H1 (cell line): ENCODE data around the gene RNF41. TPM values are rescaled to one million over a fixed set of nuclear protein-coding genes. Genes with fewer than 3 reads are reported as not detected.

Source experiments
- CTCF ChIA-PET: fragments of 300-600 bp; sonication (Branson Sonifier 250); formaldehyde crosslinking; loops from one replicate; lab custom pipeline; 2021; ENCODE audit not compliant: partially characterized antibody; lab: Charles Lee
- POLR2A ChIA-PET: fragments of 300-600 bp; sonication (Branson Sonifier 250); formaldehyde crosslinking; loops from one replicate; lab custom pipeline; 2021; ENCODE audit warnings: inconsistent platforms; ENCODE audit not compliant: partially characterized antibody; lab: Charles Lee
- DNase-seq, 2 experiments: peaks; one replicate each; pipeline versions ENCODE4 v3.0.0 to v3.0.0-alpha.2; 2010 to 2022; ENCODE audit warnings: low spot score in 2 of 2, low read depth in 1 of 2, mixed read lengths in 1 of 2
- FAIRE-seq: peaks from 2 replicates; lab custom pipeline; 2011; peaks lifted over from hg19 to GRCh38; lab: Jason Lieb, UNC
- H2AFZ ChIP-seq: 2 replicates; pipeline ENCODE4 v1.8.1; 2012; ENCODE audit warnings: low read length, inconsistent platforms
- H2AK5ac ChIP-seq: 2 replicates; pipeline ENCODE4 v1.6.1; 2013; ENCODE audit warnings: low read depth, low read length
- H2BK120ac ChIP-seq: replicated peaks from 2 replicates; pipeline ENCODE3; 2013; ENCODE audit warnings: low read depth, low read length, inconsistent platforms
- H2BK12ac ChIP-seq: 2 replicates; pipeline ENCODE4 v1.6.1; 2013; ENCODE audit warnings: low read depth, low read length
- H2BK15ac ChIP-seq: 2 replicates; pipeline ENCODE4 v1.6.1; 2013; ENCODE audit warnings: low read length
- H2BK20ac ChIP-seq: 2 replicates; pipeline ENCODE4 v1.6.1; 2013; ENCODE audit warnings: low read length
- H2BK5ac ChIP-seq: 2 replicates; pipeline ENCODE4 v1.6.1; 2013; ENCODE audit warnings: low read depth, low read length
- H3K14ac ChIP-seq: 2 replicates; pipeline ENCODE4 v1.6.1; 2013; ENCODE audit warnings: inconsistent platforms; ENCODE audit not compliant: insufficient read length
- H3K18ac ChIP-seq: 2 replicates; pipeline ENCODE4 v1.6.1; 2013; ENCODE audit warnings: low read length; ENCODE audit errors: extremely low read depth
- H3K23ac ChIP-seq: 2 replicates; pipeline ENCODE4 v1.6.1; 2013; ENCODE audit warnings: inconsistent platforms; ENCODE audit not compliant: insufficient read length
- H3K23me2 ChIP-seq: 2 replicates; pipeline ENCODE4 v1.6.1; 2013; ENCODE audit warnings: low read depth, low read length
- H3K27ac ChIP-seq: 2 replicates; pipeline ENCODE4 v1.6.1; 2011; ENCODE audit warnings: low read depth, low read length, inconsistent platforms
- H3K27me3 ChIP-seq, 4 experiments: replicated peaks in 1 of 4; 1 replicate in 1 of 4; 2 replicates in 3 of 4; pipeline versions ENCODE4 v1.6.1 to v1.8.1; 2011 to 2013; ENCODE audit warnings: low read length in 3 of 4, mild to moderate bottlenecking in 3 of 4, inconsistent platforms in 2 of 4, mixed read lengths in 2 of 4, moderate library complexity in 1 of 4; ENCODE audit not compliant: control insufficient read depth in 3 of 4, insufficient read depth in 3 of 4; ENCODE audit errors: extremely low read depth in 1 of 4
- H3K36me3 ChIP-seq, 4 experiments: 2 replicates each; pipeline versions ENCODE4 v1.6.1 to v1.8.1; 2011 to 2013; ENCODE audit warnings: mild to moderate bottlenecking in 4 of 4, low read length in 3 of 4, moderate library complexity in 2 of 4, control low read depth in 1 of 4, inconsistent platforms in 1 of 4; ENCODE audit not compliant: insufficient read depth in 4 of 4, control insufficient read depth in 2 of 4
- H3K4ac ChIP-seq: replicated peaks from 2 replicates; pipeline ENCODE3; 2013; ENCODE audit warnings: low read length, low read depth, mixed read lengths, inconsistent platforms; ENCODE audit not compliant: insufficient read length
- H3K4me1 ChIP-seq, 4 experiments: replicated peaks in 1 of 4; 1 replicate in 1 of 4; 2 replicates in 3 of 4; pipeline versions ENCODE4 v1.6.1 to v1.8.1; 2011 to 2013; ENCODE audit warnings: low read length in 3 of 4, inconsistent platforms in 2 of 4, mixed read lengths in 1 of 4; ENCODE audit not compliant: insufficient read depth in 4 of 4, control insufficient read depth in 3 of 4
- H3K4me2 ChIP-seq, 2 experiments: 2 replicates each; pipeline versions ENCODE4 v1.6.1 to v1.8.1; 2011 to 2013; ENCODE audit warnings: low read depth in 2 of 2, low read length in 2 of 2, control low read depth in 1 of 2, inconsistent platforms in 1 of 2, mild to moderate bottlenecking in 1 of 2; ENCODE audit not compliant: insufficient read depth in 1 of 2
- H3K4me3 ChIP-seq, 4 experiments: fragments of 200-600, 300-600 bp in 1 of 4; sonication (generic), shearing (Covaris generic), sonication (Bioruptor Twin) in 1 of 4; 2 replicates each; pipeline versions ENCODE4 v1.5.1 to v1.8.1; 2011 to 2016; ENCODE audit warnings: low read length in 4 of 4, low read depth in 3 of 4, control low read depth in 2 of 4, inconsistent platforms in 2 of 4, mild to moderate bottlenecking in 2 of 4, mixed read lengths in 1 of 4, moderate library complexity in 1 of 4; ENCODE audit not compliant: insufficient read depth in 2 of 4; ENCODE audit errors: extremely low read depth in 1 of 4
- H3K56ac ChIP-seq: replicated peaks from 2 replicates; pipeline ENCODE3; 2013; ENCODE audit warnings: low read depth, mild to moderate bottlenecking, mixed read lengths, low read length, inconsistent platforms; ENCODE audit not compliant: insufficient read length
- H3K79me1 ChIP-seq: 2 replicates; pipeline ENCODE4 v1.6.1; 2013; ENCODE audit warnings: low read depth, low read length, control low read depth
- H3K79me2 ChIP-seq, 2 experiments: 2 replicates each; pipeline versions ENCODE4 v1.6.1 to v1.8.1; 2012 to 2013; ENCODE audit warnings: low read length in 2 of 2, mild to moderate bottlenecking in 2 of 2, inconsistent platforms in 1 of 2; ENCODE audit not compliant: insufficient read depth in 2 of 2, control insufficient read depth in 1 of 2
- H3K9ac ChIP-seq, 4 experiments: replicated peaks in 1 of 4; 1 replicate in 1 of 4; 2 replicates in 3 of 4; pipeline versions ENCODE4 v1.6.1 to v1.8.1; 2011 to 2013; ENCODE audit warnings: low read depth in 3 of 4, low read length in 3 of 4, control low read depth in 2 of 4, mild to moderate bottlenecking in 2 of 4, moderate library complexity in 2 of 4, inconsistent platforms in 1 of 4; ENCODE audit errors: extremely low read depth in 1 of 4
- H3K9me3 ChIP-seq, 2 experiments: 2 replicates each; pipeline versions ENCODE4 v1.6.1 to v1.8.1; 2012 to 2013; ENCODE audit warnings: mild to moderate bottlenecking in 2 of 2, moderate library complexity in 2 of 2, control low read depth in 1 of 2, inconsistent platforms in 1 of 2, low read depth in 1 of 2, low read length in 1 of 2, mixed read lengths in 1 of 2; ENCODE audit not compliant: insufficient read depth in 2 of 2
- H4K20me1 ChIP-seq, 2 experiments: replicated peaks in 1 of 2; 2 replicates each; pipeline versions ENCODE3 to v1.8.1; 2011 to 2013; ENCODE audit warnings: inconsistent platforms in 2 of 2, low read length in 2 of 2, mild to moderate bottlenecking in 1 of 2; ENCODE audit not compliant: insufficient read depth in 2 of 2, control insufficient read depth in 1 of 2
- H4K5ac ChIP-seq: 2 replicates; pipeline ENCODE4 v1.6.1; 2013; ENCODE audit warnings: low read length, low read depth, mixed read lengths, inconsistent platforms; ENCODE audit not compliant: insufficient read length
- H4K8ac ChIP-seq: 2 replicates; pipeline ENCODE4 v1.8.0; 2013; ENCODE audit warnings: mild to moderate bottlenecking, moderate library complexity, low read length, inconsistent platforms; ENCODE audit not compliant: insufficient read depth; ENCODE audit errors: extremely low read depth
- H4K91ac ChIP-seq: replicated peaks from 2 replicates; pipeline ENCODE3; 2013; ENCODE audit warnings: low read length, mixed read lengths, inconsistent platforms; ENCODE audit not compliant: insufficient read length
- ATF2 ChIP-seq: IDR thresholded peaks from 2 replicates; pipeline ENCODE4 v1.6.1; 2012; ENCODE audit warnings: low read length, inconsistent platforms
- BRCA1 ChIP-seq: IDR thresholded peaks from 2 replicates; pipeline ENCODE4 v1.6.1; 2012; ENCODE audit warnings: low read depth, low read length, improper control_type of control experiment
- CBX5 ChIP-seq: fragments of 300-800, 300-1000 bp; sonication (generic); IDR thresholded peaks from 2 replicates; pipeline ENCODE4 v1.7.1; 2016; ENCODE audit warnings: antibody characterized with exemption, low read length, low read depth
- RBBP5 ChIP-seq: IDR thresholded peaks from 2 replicates; pipeline ENCODE4 v1.7.1; 2012; ENCODE audit warnings: low read depth, mild to moderate bottlenecking, inconsistent platforms, low read length, moderate library complexity, borderline replicate concordance
- SP1 ChIP-seq: IDR thresholded peaks from 2 replicates; pipeline ENCODE4 v1.6.1; 2011; ENCODE audit warnings: low read depth, low read length
- SRF ChIP-seq: IDR thresholded peaks from 2 replicates; pipeline ENCODE4 v1.6.1; 2011; ENCODE audit warnings: mild to moderate bottlenecking, low read depth, low read length, moderate library complexity
- TAF7 ChIP-seq: optimal IDR thresholded peaks from 2 replicates; pipeline ENCODE3; 2011; ENCODE audit warnings: low read depth, mild to moderate bottlenecking, inconsistent platforms, low read length, moderate library complexity, borderline replicate concordance
- TEAD4 ChIP-seq: IDR thresholded peaks from 2 replicates; pipeline ENCODE4 v1.6.1; 2012; ENCODE audit warnings: low read depth, low read length, inconsistent platforms, mixed read lengths
- ZNF274 ChIP-seq: IDR thresholded peaks from 2 replicates; pipeline ENCODE4 v1.7.0; 2012; ENCODE audit warnings: low read length, borderline replicate concordance; ENCODE audit errors: extremely low read depth
- WGBS, 2 experiments: shearing (Covaris generic) in 1 of 2; methylation state at CpG; one replicate each; pipeline versions ENCODE4 v1.1.6 to v1.1.7; 2013 to 2015; ENCODE audit warnings: low lambda C conversion rate in 2 of 2, mixed read lengths in 2 of 2, inconsistent platforms in 1 of 2, low coverage in 1 of 2, missing lambda C conversion rate in 1 of 2; ENCODE audit not compliant: insufficient replicate concordance in 2 of 2, insufficient coverage in 1 of 2, insufficient read length in 1 of 2; ENCODE audit errors: extremely low coverage in 1 of 2, missing lambda C conversion rate in 1 of 2; 5-methylcytosine and 5-hydroxymethylcytosine counted together
- polyA plus RNA-seq, 7 experiments: library from polyadenylated mRNA; depleted of rRNA in 3 of 7; stranded (reverse) in 5 of 7; unstranded in 2 of 7; fragments of >200 nt in 5 of 7; fragments of 200-250 nt in 2 of 7; gene quantifications; 1 replicate in 5 of 7; 2 replicates in 1 of 7; 4 replicates in 1 of 7; pipeline versions ENCODE4 v1.2.1 to v1.2.3, GENCODE V29; 2011 to 2013; ENCODE audit warnings: missing spikeins in 2 of 7, mixed read lengths in 2 of 7
- total RNA-seq: library from RNA; stranded (reverse); fragmentation: NEBNext Ultra II Directional; extraction: Animal tissue kit (Norgen Biotek cat#: 25700); gene quantifications from 2 replicates; pipeline ENCODE4 v1.2.1, GENCODE V29; 2021

Gene RNF41
- total and polyA plus RNA-seq, 2 of the 8 experiments (the other 6 are each of a cell fraction or from before 2014, with no cell fraction given) = 55.5 to 98.6 TPM

- CTCF ChIA-PET = interaction anchor here (0.8 to 12.3 kb wide), 12 partner anchors 7 to 934 kb away, joined by 3 to 111 read pairs (median 3); partner anchors contain the start of genes COQ10A, RNF41 and SMARCC2
- H3K79me2 ChIP-seq = no peaks in the 10 kb centered on the region
- no peak overlapping the region for H3K14ac ChIP-seq
- POLR2A ChIA-PET = interaction anchor here (0.7 to 17.4 kb wide), 11 partner anchors 9 to 757 kb away, joined by 3 to 203 read pairs (median 4); partner anchors contain the start of genes MYL6, RNF41, SMARCC2 and ZC3H10
- H3K4ac ChIP-seq = no peak overlapping the region
- H3K23ac ChIP-seq = no peak overlapping the region
- H2BK15ac ChIP-seq = no peak overlapping the region
- no peak overlapping the region for H4K5ac ChIP-seq
- no peaks in the 10 kb centered on the region for H3K4me1 ChIP-seq
- no peak overlapping the region for H4K8ac ChIP-seq
- no peak overlapping the region for H2BK120ac ChIP-seq
- no peak for TF ChIP-seq TAF7
- no peak for TF ChIP-seq SRF
- no peak for TF ChIP-seq RBBP5
- no peak for TF ChIP-seq BRCA1
- no peak for TF ChIP-seq ATF2
- TF ChIP-seq CBX5 = no peak
- TF ChIP-seq ZNF274 = no peak
- TF ChIP-seq SP1 = 0 out of 2 replicates have a peak, but pooled peaks have one; percentile 62
- TF ChIP-seq TEAD4 = peak; percentile 87
- FAIRE-seq (no peak), DNase-seq (no peak)
- H2AFZ ChIP-seq = no peak overlapping the region
- no peak overlapping the region for H4K91ac ChIP-seq
- H3K79me1 ChIP-seq = no peaks in the 10 kb centered on the region
- no peak overlapping the region for H2BK20ac ChIP-seq
- no peak overlapping the region for H3K9ac ChIP-seq
- no peak overlapping the region for H3K18ac ChIP-seq
- no peak overlapping the region for H3K27ac ChIP-seq
- H2AK5ac ChIP-seq = no peak overlapping the region
- no peaks in the 10 kb centered on the region for H4K20me1 ChIP-seq
- H3K9me3 ChIP-seq = no peaks in the 10 kb centered on the region
- H2BK12ac ChIP-seq = no peak overlapping the region
- no peaks in the 10 kb centered on the region for H3K36me3 ChIP-seq
- H3K4me3 ChIP-seq = no peak overlapping the region
- H3K23me2 ChIP-seq = no peaks in the 10 kb centered on the region
- H2BK5ac ChIP-seq = no peak overlapping the region
- no peak overlapping the region for H3K4me2 ChIP-seq
- 88% methylated on average over 1 of the region's 1 CpG; no CpG with 5 or more reads in 1 of the 2 experiments for WGBS, 2 experiments
- H3K27me3 ChIP-seq = no peaks in the 10 kb centered on the region
- no peak overlapping the region for H3K56ac ChIP-seq
These were observed 22.9 kb downstream of the RNF41 start for GRCh38 chr12:56198836-56199235.
